ENCODE results near the gene C9orf72. TPM values are rescaled to one million over a fixed set of nuclear protein-coding genes. Genes with fewer than 3 reads are reported as not detected.
A peak's percentile ranks its signal among the peaks of the same experiment; 100 is the strongest.

The C9orf72 gene
- total and polyA plus RNA-seq, 2 of the 13 experiments (the other 11 are each of a cell fraction or from before 2014, with no cell fraction given), result 3.1 to 5.9 TPM

- TF ChIP-seq RAD21 (CRISPR knock-in tag; IDR thresholded peaks at IDR 0.05) (peak; percentile 72), FOXP1 (IDR thresholded peaks at IDR 0.05) (no peak), FOXP1 (CRISPR knock-in tag; IDR thresholded peaks at IDR 0.05) (no peak), ZNF589 (CRISPR knock-in tag; conservative IDR thresholded peaks at IDR 0.05) (0 out of 2 replicates have a peak, but pooled peaks have one; percentile 47), ZNF580 (CRISPR knock-in tag; IDR thresholded peaks at IDR 0.05; ENCODE audit: borderline replicate concordance, low read depth) (peak; percentile 46; the same call in 1 of the 2 replicates), KDM6A (CRISPR knock-in tag; IDR thresholded peaks at IDR 0.05; ENCODE audit: low read depth) (no peak), XRCC5 (optimal IDR thresholded peaks at IDR 0.05; ENCODE audit: low read length) (peak; percentile 70), ZNF709 (CRISPR knock-in tag; IDR thresholded peaks at IDR 0.05) (peak; percentile 41; the same call in 1 of the 2 replicates), ZNF7 (CRISPR knock-in tag; IDR thresholded peaks at IDR 0.05) (no peak), MXD3 (CRISPR knock-in tag; IDR thresholded peaks at IDR 0.05) (peak; percentile 48; the same call in 1 of the 2 replicates), MAZ (IDR thresholded peaks at IDR 0.05; ENCODE audit: borderline replicate concordance, low read depth, low read length) (no peak), MAZ (CRISPR knock-in tag; IDR thresholded peaks at IDR 0.05; ENCODE audit: low read depth) (peak; percentile 46; the same call in 1 of the 2 replicates), ZNF574 (CRISPR knock-in tag; IDR thresholded peaks at IDR 0.05) (peak; percentile 39), ZNF460 (CRISPR knock-in tag; IDR thresholded peaks at IDR 0.05; ENCODE audit: borderline replicate concordance) (no peak), PATZ1 (CRISPR knock-in tag; IDR thresholded peaks at IDR 0.05) (0 out of 2 replicates have a peak, but pooled peaks have one; percentile 19), ZBTB10 (CRISPR knock-in tag; IDR thresholded peaks at IDR 0.05; ENCODE audit: borderline replicate concordance) (no peak), SIX4 (CRISPR knock-in tag; IDR thresholded peaks at IDR 0.05) (no peak), ZNF556 (CRISPR knock-in tag; IDR thresholded peaks at IDR 0.05; ENCODE audit: borderline replicate concordance) (0 out of 2 replicates have a peak, but pooled peaks have one; percentile 31), TFDP1 (CRISPR knock-in tag; IDR thresholded peaks at IDR 0.05; ENCODE audit: borderline replicate concordance) (0 out of 2 replicates have a peak, but pooled peaks have one; percentile 15)
Observed at GRCh38 chr9:27529316-27530278, 43.7 kb downstream of the C9orf72 start, which contains the start of gene MOB3B (continued).

Data from HepG2 (cell line).